NCI-H1694 (cell line): ENCODE measurements around the gene LGI2.

ENCODE experiments used
- DNase-seq: peaks from one replicate; lab custom pipeline; 2025; lab: John Stamatoyannopoulos, UW

LGI2 gene

GRCh38 chr4:24995346-24995919 is 35.3 kb downstream of the LGI2 start:
- no peak for DNase-seq

- no peak for DNase-seq
Measured at GRCh38 chr4:24993551-24994080, 37.1 kb downstream of the LGI2 start.

- DNase-seq: no peak
Measured at GRCh38 chr4:24992968-24993367, 37.8 kb downstream of the LGI2 start.

GRCh38 chr4:24991015-24991414 is 39.7 kb downstream of the LGI2 start:
- DNase-seq: no peak

- DNase-seq: no peak
Measured at GRCh38 chr4:24989327-24989726, 41.4 kb downstream of the LGI2 start.

- no peak for DNase-seq
Measured at GRCh38 chr4:24988776-24989175, 42.0 kb downstream of the LGI2 start.

GRCh38 chr4:24984602-24985532 is 45.9 kb downstream of the LGI2 start:
- no peak for DNase-seq

GRCh38 chr4:24980740-24981139 is 50.0 kb downstream of the LGI2 start:
- DNase-seq: no peak

GRCh38 chr4:24980064-24980690 is 50.6 kb downstream of the LGI2 start:
- DNase-seq: peak; percentile 44

GRCh38 chr4:24979554-24979953 is 51.2 kb downstream of the LGI2 start:
- DNase-seq: no peak

GRCh38 chr4:24978291-24979075 is 52.3 kb downstream of the LGI2 start:
- no peak for DNase-seq

GRCh38 chr4:24975510-24975909 is 55.2 kb downstream of the LGI2 start:
- DNase-seq: no peak

- no peak for DNase-seq
Measured at GRCh38 chr4:24973747-24974601, 56.8 kb downstream of the LGI2 start.

- DNase-seq: no peak
Measured at GRCh38 chr4:24973404-24973746, 57.4 kb downstream of the LGI2 start.

GRCh38 chr4:24971192-24971591 is 59.6 kb downstream of the LGI2 start:
- DNase-seq: no peak

GRCh38 chr4:24970635-24971034 is 60.1 kb downstream of the LGI2 start:
- no peak for DNase-seq

GRCh38 chr4:24970191-24970590 is 60.6 kb downstream of the LGI2 start:
- no peak for DNase-seq

GRCh38 chr4:24969486-24969885 is 61.3 kb downstream of the LGI2 start:
- DNase-seq: no peak

GRCh38 chr4:24968992-24969391 is 61.8 kb downstream of the LGI2 start:
- no peak for DNase-seq

GRCh38 chr4:24968278-24968677 is 62.5 kb downstream of the LGI2 start:
- DNase-seq: no peak

- DNase-seq: no peak
Measured at GRCh38 chr4:24967346-24967745, 63.4 kb downstream of the LGI2 start.
